C4-2B (cell line): ENCODE data around the gene ADAMTS13.

Experiments used
- H3K27ac ChIP-seq: fragments of 450-650 bp; 2 replicates; pipeline ENCODE4 v1.5.1; 2017
- ZFX ChIP-seq: fragments of 450-650 bp; IDR thresholded peaks from 2 replicates; pipeline ENCODE4 v1.6.1; 2017
- TF ChIP-seq, protein P1 (sequence below): fragments of 450-650 bp; conservative IDR thresholded peaks from 2 replicates; pipeline ENCODE4 v1.5.1; 2017; ENCODE audit warnings: mild to moderate bottlenecking

The ADAMTS13 gene

DNA sequence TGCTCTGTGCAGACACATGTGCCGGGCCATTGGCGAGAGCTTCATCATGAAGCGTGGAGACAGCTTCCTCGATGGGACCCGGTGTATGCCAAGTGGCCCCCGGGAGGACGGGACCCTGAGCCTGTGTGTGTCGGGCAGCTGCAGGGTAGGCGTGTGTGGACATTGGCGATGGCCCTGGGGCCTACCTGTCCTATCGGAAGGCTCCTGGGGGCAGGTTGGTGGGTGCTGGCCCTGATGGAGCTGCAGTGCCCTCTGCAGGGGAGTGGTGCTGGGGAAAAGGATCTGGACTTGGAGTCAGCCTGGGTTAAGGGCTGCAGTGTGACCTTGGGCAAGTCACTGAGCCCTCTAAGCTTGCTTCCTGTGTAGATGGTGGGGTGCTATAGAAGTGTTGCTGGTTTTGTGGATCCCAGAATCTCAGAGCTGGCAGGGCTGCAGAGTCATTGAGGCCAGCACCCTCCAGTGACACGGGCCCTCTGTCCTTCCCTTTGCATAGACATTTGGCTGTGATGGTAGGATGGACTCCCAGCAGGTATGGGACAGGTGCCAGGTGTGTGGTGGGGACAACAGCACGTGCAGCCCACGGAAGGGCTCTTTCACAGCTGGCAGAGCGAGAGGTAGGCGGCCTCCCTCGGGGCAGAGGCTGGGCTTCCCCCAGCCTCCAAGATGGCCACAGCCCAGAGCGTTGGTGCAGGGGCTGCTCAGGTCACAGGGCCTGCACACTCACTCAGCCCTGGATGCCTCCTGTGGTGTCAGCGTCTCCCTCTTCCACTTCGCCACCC is 15.8 kb downstream of the ADAMTS13 start:
- no peak overlapping the region for H3K27ac ChIP-seq
- TF ChIP-seq ZFX, result no peak
- TF ChIP-seq, protein P1, sequence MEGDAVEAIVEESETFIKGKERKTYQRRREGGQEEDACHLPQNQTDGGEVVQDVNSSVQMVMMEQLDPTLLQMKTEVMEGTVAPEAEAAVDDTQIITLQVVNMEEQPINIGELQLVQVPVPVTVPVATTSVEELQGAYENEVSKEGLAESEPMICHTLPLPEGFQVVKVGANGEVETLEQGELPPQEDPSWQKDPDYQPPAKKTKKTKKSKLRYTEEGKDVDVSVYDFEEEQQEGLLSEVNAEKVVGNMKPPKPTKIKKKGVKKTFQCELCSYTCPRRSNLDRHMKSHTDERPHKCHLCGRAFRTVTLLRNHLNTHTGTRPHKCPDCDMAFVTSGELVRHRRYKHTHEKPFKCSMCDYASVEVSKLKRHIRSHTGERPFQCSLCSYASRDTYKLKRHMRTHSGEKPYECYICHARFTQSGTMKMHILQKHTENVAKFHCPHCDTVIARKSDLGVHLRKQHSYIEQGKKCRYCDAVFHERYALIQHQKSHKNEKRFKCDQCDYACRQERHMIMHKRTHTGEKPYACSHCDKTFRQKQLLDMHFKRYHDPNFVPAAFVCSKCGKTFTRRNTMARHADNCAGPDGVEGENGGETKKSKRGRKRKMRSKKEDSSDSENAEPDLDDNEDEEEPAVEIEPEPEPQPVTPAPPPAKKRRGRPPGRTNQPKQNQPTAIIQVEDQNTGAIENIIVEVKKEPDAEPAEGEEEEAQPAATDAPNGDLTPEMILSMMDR, result no peak

DNA sequence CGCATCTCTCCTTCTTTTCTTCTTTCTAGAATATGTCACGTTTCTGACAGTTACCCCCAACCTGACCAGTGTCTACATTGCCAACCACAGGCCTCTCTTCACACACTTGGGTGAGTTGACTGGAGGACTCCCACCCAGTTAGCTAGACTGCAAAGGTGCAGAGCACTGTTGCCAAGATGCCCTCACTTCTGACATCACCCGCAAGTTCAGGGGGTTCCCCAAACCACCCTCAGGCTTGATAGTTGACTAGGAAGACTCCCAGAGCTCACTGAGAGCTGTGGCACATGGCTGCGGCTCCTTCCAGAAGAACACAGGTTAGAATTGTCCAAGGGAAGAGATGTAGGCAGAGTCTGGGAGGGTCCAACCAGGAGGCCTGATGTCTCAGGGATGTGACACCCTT is 17.2 kb downstream of the ADAMTS13 start:
- H3K27ac ChIP-seq, result no peak overlapping the region
- no peak for TF ChIP-seq ZFX
- TF ChIP-seq, protein P1, result no peak

DNA sequence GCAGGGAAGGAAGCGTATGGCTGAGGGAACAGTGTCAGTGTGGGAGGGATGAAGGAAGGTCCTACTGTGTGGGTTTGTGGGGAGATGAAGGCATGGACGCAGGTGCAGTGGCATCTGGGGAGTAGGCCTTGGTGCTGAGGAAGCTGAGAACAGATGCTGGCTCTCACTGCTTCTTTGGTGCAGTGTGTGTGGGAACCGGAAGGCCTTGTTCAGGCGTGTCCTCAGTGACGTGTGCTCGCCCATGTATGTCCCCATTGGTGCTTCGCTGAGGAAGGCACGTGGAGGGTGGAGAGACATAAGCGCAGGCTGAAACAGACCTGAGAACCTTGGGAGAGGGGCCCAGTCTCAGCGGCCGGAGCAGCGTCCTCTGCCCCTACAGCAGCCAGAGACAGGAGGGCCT is 18.7 kb downstream of the ADAMTS13 start:
- TF ChIP-seq ZFX, result no peak
- TF ChIP-seq, protein P1, result no peak
- no peak overlapping the region for H3K27ac ChIP-seq

DNA sequence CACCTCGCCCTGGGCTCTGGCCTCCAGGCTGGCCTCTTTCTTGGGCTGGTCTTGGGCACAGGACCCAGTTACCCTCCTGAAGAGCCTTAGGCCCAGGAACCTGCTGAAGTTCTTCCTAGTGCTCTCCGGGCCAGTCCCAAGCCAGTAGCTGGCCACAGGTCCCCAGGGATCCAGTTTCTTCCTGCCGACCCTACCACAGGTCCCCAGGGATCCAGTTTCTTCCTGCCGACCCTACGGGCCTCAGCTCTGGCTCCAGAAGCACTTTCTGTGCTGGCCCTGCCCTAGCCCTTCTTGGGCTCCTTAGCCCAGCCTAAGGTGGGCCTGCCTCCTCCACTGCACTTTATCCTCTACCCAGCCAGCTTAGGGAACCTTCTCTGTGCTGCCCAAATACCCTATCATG is 19.4 kb downstream of the ADAMTS13 start:
- no peak overlapping the region for H3K27ac ChIP-seq
- TF ChIP-seq, protein P1, result no peak
- no peak for TF ChIP-seq ZFX

DNA sequence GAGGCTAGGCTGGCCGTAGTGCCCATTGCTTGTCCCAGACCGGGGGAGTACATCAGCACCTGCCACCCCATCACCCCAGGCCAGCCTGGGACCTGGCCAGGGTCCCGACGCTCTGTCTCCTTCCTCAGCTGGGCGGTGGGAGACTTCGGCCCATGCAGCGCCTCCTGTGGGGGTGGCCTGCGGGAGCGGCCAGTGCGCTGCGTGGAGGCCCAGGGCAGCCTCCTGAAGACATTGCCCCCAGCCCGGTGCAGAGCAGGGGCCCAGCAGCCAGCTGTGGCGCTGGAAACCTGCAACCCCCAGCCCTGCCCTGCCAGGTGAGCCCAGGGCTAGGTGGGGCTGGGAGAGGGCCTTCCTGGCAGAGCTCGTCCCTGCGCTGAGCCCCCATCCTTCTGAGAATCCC is 21.1 kb downstream of the ADAMTS13 start:
- H3K27ac ChIP-seq, result no peak overlapping the region
- TF ChIP-seq, protein P1, result no peak
- no peak for TF ChIP-seq ZFX

DNA sequence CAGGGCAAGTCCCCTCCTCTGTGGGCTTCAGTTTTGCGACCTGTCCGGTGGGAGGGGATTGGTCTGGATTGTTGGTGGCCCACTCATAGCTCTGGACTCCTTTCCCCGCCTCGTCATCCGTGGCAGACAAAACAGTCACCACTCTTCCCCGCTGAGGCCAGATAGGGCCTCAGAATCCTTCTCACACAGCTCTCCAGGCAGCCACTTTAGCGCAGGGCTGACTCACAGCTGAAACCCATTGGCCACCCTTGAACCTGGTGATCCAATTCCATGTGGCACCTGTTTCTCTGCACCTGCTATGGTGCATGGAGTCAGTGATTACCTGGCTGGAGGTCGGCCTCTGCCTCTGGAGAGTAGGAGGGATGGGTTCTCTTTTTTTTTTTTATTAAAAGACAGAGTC is 21.8 kb downstream of the ADAMTS13 start:
- no peak overlapping the region for H3K27ac ChIP-seq
- no peak for TF ChIP-seq ZFX
- TF ChIP-seq, protein P1, result no peak

DNA sequence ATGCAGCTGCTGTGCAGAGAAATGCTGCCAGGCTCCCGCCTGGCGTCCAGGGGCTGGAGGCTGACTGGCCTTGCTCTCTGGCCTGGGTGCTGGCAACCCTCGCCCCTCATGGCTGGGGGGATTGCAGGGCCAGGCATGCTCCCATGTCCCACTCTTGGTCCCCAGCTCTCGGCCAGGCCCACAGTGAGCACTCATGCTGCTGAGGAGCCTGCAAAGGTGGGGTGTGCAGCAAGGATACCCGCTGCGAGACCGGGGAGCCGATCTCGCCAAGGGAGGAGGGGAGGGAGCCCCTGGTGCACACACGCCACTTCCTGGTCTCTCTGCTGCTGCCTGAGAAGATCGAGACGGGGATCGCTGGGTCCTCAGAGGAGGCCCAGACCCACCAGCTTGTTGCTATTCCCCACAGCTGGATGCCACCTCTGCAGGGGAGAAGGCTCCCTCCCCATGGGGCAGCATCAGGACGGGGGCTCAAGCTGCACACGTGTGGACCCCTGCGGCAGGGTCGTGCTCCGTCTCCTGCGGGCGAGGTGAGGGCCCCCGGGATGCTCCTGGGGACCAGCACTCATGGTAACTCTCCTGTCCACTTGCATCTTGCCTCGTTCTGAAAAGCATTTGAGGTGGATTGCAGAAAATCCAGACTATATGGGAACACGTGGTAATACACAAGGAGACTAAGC is 23.3 kb downstream of the ADAMTS13 start:
- no peak overlapping the region for H3K27ac ChIP-seq
- TF ChIP-seq, protein P1, result no peak
- TF ChIP-seq ZFX, result no peak
